HS-27A (cell line): ENCODE results near the gene USP5.

Experiments used
- DNase-seq: peaks from one replicate; pipeline ENCODE4 v3.0.0-alpha.2; 2012; ENCODE audit warnings: low read depth, missing footprints

The USP5 gene, protein sequence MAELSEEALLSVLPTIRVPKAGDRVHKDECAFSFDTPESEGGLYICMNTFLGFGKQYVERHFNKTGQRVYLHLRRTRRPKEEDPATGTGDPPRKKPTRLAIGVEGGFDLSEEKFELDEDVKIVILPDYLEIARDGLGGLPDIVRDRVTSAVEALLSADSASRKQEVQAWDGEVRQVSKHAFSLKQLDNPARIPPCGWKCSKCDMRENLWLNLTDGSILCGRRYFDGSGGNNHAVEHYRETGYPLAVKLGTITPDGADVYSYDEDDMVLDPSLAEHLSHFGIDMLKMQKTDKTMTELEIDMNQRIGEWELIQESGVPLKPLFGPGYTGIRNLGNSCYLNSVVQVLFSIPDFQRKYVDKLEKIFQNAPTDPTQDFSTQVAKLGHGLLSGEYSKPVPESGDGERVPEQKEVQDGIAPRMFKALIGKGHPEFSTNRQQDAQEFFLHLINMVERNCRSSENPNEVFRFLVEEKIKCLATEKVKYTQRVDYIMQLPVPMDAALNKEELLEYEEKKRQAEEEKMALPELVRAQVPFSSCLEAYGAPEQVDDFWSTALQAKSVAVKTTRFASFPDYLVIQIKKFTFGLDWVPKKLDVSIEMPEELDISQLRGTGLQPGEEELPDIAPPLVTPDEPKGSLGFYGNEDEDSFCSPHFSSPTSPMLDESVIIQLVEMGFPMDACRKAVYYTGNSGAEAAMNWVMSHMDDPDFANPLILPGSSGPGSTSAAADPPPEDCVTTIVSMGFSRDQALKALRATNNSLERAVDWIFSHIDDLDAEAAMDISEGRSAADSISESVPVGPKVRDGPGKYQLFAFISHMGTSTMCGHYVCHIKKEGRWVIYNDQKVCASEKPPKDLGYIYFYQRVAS

GRCh38 chr12:6851921-6852650 is at the start of gene USP5:
USP5 (plus strand) TSS chr12:6852150; CDS start chr12:6852180, 30 bp downstream.
- peak; percentile 99 for DNase-seq

- DNase-seq, result no peak
These were observed 44.8 kb upstream of the USP5 start for GRCh38 chr12:6807170-6807569.

GRCh38 chr12:6809056-6809455 is 42.9 kb upstream of the USP5 start:
- DNase-seq, result no peak

DNA sequence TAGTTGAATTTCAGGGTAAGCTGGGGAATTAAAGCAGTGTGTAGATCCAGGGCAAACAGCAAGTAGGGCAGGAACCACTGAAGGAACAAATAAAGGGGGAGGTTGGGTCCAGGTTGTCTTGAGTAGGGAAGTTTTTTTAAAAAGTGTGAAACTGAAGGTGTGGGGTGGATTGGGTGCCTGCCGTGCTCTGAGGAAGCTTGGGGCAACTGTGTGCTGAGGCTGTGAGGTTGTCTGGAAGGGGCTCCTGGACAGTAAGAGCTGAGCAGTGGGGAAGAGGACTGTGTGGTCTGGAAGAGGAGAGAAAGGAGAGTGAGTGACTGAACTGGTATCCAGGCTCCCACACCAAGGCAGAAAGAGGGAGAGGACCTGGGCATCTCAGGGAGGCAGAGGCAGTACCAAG is 41.2 kb upstream of the USP5 start:
- DNase-seq, result no peak

DNA sequence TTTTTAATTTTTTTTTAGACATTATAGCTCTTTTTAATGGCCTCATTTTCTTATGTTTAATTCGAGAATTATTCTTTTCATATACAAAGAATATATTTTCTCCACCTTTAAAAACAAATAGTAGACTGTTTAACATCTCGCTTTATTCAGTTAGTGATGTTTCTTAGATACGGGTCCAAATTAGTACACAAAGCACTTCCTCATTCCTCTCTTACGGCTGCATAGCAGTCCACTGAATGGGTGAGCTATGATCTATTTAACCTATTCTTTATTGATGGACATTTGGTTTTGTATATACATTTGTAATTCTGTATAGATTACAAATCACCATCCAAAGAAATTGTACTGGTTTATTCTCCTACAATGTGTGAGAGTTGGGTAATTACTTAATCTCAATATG is 38.6 kb upstream of the USP5 start:
- no peak for DNase-seq

GRCh38 chr12:6816598-6816997 is 35.4 kb upstream of the USP5 start:
- DNase-seq, result no peak

- no peak for DNase-seq
These were observed 34.9 kb upstream of the USP5 start for GRCh38 chr12:6817098-6817497.

GRCh38 chr12:6817662-6818157 is 34.2 kb upstream of the USP5 start:
- no peak for DNase-seq

- DNase-seq, result no peak
These were observed 33.7 kb upstream of the USP5 start for GRCh38 chr12:6818222-6818621.

GRCh38 chr12:6818645-6819044 is 33.3 kb upstream of the USP5 start:
- DNase-seq, result no peak

GRCh38 chr12:6819106-6820030 is 32.6 kb upstream of the USP5 start:
- no peak for DNase-seq

- DNase-seq, result no peak
These were observed 31.8 kb upstream of the USP5 start for GRCh38 chr12:6820166-6820565.

DNA sequence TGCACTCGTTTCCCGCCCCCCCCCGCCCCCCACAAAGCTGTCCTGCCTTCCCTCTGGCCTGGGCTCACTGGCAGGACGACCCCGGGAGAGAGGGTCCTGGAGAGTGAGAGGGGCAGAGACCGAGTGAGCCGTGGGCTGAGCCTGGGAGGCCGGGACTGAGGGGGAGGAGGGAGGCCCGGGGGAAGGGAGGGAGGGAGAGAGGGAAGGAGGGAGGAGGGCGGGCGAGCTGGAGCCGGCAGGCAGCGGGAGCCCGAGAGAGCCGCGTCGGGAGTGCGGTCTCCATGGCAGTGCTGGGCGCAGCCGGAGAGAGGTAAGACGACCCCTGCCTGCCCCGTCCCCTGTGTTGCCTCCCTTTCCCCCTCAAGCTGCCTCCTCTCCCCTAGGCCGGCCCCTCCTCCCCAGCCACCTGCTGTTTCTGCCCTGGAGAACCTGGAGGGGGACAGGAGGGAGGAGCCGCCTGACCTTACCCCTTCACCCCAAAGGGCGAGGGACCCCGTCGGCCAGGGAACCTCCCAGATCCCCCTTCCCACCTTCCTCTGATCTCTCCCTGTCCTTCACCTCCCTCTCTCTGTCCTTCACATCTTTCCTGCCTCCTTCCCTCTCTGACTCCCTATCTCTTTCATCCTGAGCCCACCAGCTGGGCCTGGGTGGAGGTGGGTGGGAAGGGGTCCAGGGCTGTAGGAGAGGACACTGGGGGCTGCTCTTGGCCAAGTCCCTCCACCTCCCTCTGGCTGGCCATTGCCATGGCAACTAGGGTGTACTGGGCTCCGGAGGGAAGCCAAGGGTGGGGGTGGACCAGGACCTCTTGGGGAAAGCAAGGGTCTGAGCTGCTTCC is 30.1 kb upstream of the USP5 start, which contains the start of gene GPR162:
Gene GPR162, plus strand, starts transcription at position 231 of the 835 bp plus-strand sequence. CDS start 2,078 bp downstream, outside the sequence.
- DNase-seq, result no peak

GRCh38 chr12:6822426-6823135 is 29.4 kb upstream of the USP5 start:
- DNase-seq, result no peak

DNA sequence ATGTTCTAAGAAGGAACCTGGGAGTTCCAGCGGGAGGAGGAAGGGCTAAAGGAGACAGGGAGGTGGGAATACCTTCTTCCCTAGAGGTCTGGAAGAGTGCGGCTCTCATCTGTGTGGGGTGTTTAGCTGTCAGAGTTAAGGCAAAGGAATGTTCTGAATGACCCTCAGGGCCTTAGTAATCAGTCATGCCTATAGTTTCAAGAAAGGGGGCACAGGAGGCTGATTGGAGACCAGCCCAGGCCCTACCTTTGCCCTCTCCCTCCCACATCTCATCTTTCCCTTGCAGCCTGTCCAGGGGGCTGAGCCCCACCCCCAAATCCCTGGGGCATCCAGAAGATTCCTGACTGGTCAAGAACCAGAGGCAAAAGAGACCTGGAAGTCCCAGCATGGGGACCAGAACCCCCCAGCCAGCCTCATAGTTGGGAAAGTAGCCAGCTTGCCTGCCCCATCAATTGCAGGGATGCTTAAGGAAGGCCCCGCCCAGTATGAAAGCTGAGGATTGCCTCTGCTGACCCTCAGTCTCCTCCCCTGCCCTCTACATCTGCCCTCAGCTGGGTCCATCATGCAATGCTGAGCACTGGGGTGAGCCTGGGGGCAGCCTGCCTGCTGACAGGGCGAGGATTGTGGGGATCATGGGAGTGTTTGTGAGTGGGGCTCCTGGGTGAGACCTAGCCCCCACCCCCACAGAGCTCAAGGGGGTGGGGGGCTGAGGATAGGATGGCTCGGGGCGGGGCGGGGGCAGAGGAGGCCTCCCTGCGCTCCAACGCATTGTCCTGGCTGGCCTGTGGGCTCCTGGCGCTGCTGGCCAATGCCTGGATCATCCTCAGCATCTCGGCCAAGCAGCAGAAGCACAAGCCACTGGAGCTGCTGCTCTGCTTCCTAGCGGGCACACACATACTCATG is 28.5 kb upstream of the USP5 start:
- DNase-seq, result no peak

DNA sequence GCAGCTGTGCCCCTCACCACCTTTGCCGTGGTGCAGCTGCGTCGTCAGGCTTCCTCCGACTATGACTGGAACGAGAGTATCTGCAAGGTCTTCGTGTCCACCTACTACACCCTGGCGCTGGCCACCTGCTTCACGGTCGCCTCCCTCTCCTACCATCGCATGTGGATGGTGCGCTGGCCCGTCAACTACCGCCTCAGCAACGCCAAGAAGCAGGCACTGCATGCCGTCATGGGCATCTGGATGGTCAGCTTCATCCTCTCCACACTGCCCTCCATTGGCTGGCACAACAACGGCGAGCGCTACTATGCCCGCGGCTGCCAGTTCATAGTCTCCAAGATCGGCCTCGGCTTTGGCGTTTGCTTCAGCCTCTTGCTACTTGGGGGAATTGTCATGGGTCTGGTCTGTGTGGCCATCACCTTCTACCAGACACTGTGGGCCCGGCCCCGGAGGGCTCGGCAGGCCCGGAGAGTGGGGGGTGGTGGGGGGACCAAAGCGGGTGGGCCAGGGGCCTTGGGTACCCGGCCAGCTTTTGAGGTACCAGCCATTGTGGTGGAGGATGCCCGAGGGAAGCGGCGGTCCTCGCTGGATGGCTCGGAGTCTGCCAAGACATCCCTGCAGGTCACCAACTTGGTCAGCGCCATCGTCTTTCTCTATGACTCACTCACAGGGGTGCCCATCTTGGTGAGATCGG is 27.7 kb upstream of the USP5 start:
- DNase-seq, result no peak

DNA sequence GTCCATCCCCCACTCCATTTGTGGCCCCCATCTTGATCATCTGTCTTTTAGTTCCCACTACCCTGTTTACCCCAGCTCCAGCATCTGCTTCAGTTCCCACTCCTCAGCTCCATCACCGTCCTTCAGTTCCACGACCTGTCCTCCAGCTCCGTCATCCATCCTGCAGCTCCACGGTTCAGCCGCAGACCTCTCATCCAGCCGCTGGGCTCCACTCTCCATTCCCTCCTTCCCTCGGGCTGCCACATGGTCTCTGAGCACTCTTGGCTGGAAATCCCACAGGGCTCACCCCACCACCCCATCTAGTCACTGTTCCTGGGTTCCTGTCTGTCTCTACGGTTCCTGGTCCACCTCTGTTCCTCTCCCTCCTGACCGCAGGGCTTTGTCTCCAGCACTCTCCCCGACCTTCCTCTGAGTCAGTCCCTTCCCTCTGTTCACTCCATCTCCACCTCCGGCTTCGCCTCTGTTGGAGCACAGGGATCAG is 27.0 kb upstream of the USP5 start:
- DNase-seq, result no peak
